WERI-Rb-1 (cell line): Measurements from ENCODE around the gene ELOA2.
"Not testable (repeated sequence)": the region's sequence is repeated elsewhere in the genome, so short reads cannot be mapped to it uniquely, and the experiment has no call there.

Source experiments
- DNase-seq: peaks from one replicate; pipeline ENCODE4 v3.0.0-alpha.2; 2020
- H3K27ac ChIP-seq: fragments of 250-450 bp; sonication (Bioruptor Pico); 2 replicates; pipeline ENCODE4 v1.5.1; 2020; ENCODE audit warnings: mild to moderate bottlenecking, moderate library complexity
- H3K27me3 ChIP-seq: fragments of 250-450 bp; sonication (Bioruptor Pico); 2 replicates; pipeline ENCODE4 v1.5.1; 2021; ENCODE audit warnings: mild to moderate bottlenecking, low read depth, moderate library complexity; ENCODE audit not compliant: insufficient read depth, severe bottlenecking
- H3K36me3 ChIP-seq: fragments of 250-450 bp; sonication (Bioruptor Pico); 2 replicates; pipeline ENCODE4 v1.5.1; 2020; ENCODE audit warnings: mild to moderate bottlenecking, moderate library complexity
- H3K4me3 ChIP-seq: 2 replicates; pipeline ENCODE4 v1.5.1; 2011; ENCODE audit warnings: low read depth, mild to moderate bottlenecking, control low read depth, low read length
- H3K9me3 ChIP-seq: fragments of 250-450 bp; sonication (Bioruptor Pico); 2 replicates; pipeline ENCODE4 v1.5.1; 2021; ENCODE audit warnings: mild to moderate bottlenecking, moderate library complexity; ENCODE audit not compliant: severe bottlenecking

ELOA2 gene

DNA sequence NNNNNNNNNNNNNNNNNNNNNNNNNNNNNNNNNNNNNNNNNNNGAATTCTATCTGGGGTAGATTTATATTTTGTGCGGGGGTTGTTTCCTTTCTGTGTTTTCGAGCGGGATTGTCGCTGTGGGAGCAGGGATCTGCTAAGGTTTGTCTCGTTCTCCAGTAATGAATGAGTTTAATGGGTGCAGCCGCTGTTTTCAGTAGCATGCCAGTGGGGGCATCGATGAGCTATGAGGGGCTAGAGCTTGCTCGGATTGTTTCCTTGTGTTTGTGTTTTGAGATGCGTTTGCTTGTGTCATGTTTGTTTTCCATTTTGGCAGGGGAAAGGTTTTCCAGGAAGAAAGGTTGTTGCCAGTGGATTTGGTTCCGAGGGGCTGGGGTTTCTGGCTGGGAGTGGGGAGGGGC is 15.6 kb downstream of the ELOA2 start:
- H3K36me3 ChIP-seq, H3K27ac ChIP-seq, H3K27me3 ChIP-seq, H3K4me3 ChIP-seq, DNase-seq, H3K9me3 ChIP-seq: not testable (repeated sequence)
